GM04504 (cell line): ENCODE data around the gene COX6B1.
"Not testable (repeated sequence)": the region's sequence is repeated elsewhere in the genome, so short reads cannot be mapped to it uniquely, and the experiment has no call there.

Experiments used
- DNase-seq: peaks from one replicate; pipeline ENCODE4 v3.0.0-alpha.2; 2012; ENCODE audit warnings: low read depth

Gene COX6B1

DNA sequence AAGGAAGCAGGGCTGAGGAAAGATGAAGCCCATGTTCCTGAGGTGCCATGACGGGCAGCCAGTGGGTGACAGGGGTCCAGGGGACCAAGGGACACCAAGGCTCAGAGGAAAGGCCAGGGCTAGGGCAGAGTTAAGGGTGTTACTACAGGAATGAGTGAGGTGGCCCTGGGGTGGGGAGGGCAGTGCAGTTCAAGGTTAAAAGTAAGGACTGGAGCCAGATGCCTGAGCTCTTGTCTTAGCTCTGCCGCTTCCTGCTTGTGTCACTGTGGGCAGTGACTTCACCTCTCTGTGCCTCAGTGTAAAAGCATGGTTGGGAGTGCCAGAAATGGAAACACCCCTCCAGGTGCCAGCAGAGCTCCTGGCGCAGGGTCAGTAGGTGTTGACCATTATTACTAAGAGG, 11.5 kb upstream of the COX6B1 start:
- no peak for DNase-seq

DNA sequence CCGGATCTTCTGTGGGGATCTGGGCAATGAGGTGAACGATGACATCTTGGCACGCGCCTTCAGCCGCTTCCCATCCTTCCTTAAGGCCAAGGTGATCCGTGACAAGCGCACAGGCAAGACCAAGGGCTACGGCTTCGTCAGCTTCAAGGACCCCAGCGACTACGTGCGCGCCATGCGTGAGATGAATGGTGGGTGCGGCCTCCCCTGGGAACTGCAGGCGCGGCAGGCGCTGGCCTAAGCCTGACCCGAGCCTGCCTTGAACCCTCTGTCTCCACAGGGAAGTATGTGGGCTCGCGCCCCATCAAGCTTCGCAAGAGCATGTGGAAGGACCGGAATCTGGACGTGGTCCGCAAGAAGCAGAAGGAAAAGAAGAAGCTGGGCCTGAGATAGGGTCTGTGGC, 11.0 kb upstream of the COX6B1 start:
- DNase-seq = no peak

DNA sequence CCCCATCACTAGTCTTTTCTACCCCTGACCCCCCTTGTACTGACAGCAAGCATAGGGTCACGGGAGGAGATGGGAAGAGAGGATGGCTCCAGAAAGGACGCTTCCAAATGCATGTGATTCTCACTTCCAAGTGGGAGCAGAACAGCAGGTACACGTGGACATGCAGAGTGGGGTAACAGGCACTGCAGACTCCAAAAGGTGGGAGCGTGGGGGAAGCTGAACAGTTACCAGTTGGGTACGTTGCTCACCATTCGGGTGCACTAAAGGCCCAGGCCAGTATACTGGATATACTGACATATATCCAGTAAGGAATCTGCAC, 8.8 kb upstream of the COX6B1 start:
- no peak for DNase-seq

GRCh38 chr19:35639863-35640262, 8.3 kb upstream of the COX6B1 start:
- DNase-seq = no peak

- no peak for DNase-seq
Measured at GRCh38 chr19:35641515-35642151, 6.5 kb upstream of the COX6B1 start, which contains the start of gene ETV2. TSS of gene ETV2 (plus strand) at chr19:35641745. CDS start at chr19:35642461, 716 bp downstream.

DNA sequence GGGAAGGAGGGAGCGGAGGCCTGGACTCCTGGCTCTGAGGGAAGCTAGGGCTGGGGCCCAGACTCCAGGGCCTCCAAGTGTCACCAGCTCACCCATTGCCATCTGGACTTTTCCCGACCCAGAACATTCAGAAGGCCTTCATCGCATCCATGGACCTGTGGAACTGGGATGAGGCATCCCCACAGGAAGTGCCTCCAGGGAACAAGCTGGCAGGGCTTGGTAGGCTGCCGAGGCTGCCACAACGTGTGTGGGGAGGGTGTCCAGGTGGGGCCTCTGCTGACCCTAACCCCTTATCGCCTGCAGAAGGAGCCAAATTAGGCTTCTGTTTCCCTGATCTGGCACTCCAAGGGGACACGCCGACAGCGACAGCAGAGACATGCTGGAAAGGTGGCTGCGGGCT, 5.8 kb upstream of the COX6B1 start:
- DNase-seq = no peak

GRCh38 chr19:35642798-35643254, 5.3 kb upstream of the COX6B1 start:
- DNase-seq = no peak

DNA sequence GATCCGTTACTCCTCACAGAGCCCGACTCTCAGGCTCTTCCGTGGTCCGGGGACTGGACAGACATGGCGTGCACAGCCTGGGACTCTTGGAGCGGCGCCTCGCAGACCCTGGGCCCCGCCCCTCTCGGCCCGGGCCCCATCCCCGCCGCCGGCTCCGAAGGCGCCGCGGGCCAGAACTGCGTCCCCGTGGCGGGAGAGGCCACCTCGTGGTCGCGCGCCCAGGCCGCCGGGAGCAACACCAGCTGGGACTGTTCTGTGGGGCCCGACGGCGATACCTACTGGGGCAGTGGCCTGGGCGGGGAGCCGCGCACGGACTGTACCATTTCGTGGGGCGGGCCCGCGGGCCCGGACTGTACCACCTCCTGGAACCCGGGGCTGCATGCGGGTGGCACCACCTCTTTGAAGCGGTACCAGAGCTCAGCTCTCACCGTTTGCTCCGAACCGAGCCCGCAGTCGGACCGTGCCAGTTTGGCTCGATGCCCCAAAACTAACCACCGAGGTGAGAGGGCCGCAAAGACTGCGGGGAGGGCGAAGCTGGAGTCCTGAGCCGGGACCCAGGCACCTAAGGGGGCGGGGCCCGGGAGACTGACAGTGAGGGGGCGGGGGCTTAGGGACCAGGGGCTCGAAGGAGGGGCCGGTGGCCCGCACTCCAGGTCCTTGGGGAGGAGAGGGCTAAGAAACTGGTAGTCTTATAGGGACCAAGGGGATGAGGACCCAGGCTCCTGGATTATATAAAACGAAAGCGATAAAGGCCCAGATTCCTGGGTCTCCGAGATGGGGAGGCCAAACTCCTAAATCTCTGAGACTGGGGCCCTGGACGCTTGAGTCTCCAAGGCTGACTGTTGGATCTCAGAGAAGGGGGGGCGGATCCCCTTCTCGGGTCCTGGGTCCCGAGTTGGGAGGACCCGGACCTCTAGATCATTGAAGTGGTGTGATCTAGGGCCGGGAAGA, 4.6 kb upstream of the COX6B1 start:
- DNase-seq = peak; percentile 43

GRCh38 chr19:35644206-35644986, 3.7 kb upstream of the COX6B1 start:
- peak; percentile 70 for DNase-seq

DNA sequence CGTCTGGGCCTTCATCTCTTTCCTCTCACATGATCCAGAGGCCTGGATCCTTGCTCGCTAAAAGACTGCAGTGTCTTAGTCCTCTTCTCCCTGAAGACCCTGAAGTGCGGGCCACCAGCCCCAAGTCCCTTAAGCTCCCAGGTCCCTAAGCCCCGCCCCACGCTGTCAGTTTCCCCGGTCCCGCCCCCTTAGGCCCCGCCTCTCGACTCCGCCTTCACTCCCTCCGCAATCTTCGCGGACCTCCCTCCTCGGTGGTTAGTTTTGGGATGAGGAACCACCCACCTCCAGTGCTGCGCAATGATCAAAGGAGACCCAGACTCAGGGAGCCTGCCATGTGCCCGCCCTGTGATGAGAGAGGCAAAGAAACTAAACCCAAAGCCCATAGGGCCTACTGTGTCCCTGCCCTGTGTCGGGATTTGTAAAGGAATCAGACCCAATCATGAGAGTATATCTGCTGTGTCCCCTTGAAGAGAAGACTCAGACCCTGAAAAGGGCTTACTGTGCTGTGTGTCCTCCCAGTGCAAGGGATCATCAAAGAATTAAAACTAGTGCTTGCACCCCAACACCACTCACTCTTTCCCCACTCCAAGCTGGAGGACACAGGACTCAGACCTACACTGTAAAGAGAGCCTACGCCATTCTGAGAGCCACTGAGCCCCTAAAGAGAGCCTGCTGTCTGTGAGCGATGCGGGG, 3.0 kb upstream of the COX6B1 start:
- DNase-seq = no peak

DNA sequence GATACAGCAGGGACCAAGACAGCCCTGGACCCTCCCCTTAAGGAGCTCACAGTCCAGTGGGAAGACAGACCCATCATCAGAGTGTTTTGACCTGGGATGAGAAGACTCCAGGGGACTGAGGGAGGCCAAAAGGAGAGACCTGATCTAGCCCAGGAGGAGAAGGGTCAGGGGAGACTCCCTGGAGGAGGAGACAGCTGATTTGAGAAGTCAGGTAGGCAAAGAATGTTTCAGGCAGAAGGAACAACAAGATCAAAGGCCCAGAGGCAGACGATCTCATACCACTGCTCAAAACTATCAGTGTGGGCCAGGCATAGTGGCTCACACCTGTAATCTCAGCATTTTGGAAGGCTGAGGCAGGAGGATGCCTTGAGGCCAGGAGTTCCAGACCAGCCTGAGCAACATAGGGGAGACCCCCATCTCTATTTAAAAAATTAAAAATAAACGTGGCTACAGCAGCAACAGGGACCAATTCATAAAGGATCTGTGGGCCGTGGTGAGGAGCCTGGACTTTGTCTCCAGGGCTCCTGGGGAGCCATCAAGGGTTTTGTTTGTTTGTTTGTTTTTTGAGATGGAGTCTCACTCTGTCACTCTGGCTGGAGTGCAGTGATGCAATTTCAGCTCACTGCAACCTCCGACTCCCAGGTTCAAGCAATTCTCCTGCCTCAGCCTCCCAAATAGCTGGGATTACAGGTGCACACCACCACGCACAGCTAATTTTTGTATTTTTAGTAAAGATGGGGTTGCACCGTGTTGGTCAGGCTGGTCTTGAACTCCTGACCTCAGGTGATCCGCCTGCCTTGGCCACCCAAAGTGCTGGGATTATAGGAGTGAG, 2.2 kb upstream of the COX6B1 start:
- DNase-seq = no peak

DNA sequence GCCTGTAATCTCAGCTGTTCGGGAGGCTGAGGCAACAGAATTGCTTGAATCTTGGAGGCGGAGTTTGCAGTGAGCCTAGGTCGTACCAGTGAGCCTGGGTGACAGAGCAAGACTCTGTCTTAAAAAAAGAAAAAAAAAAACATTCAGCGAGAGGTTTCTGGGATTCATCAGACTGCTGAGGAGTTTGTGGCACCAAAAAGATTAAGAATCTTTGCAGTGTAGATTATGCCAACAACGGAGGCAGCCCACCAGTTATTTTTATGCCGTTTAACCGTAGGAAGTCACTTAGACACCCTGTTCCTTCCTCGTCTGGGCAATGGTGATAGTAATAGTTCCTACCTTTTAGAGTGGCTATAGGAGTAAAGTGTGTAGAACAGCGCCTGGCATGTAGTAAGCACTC, 2.5 kb downstream of the COX6B1 start:
- no peak for DNase-seq

GRCh38 chr19:35654828-35655227, 6.7 kb downstream of the COX6B1 start:
- not testable (repeated sequence) for DNase-seq

DNA sequence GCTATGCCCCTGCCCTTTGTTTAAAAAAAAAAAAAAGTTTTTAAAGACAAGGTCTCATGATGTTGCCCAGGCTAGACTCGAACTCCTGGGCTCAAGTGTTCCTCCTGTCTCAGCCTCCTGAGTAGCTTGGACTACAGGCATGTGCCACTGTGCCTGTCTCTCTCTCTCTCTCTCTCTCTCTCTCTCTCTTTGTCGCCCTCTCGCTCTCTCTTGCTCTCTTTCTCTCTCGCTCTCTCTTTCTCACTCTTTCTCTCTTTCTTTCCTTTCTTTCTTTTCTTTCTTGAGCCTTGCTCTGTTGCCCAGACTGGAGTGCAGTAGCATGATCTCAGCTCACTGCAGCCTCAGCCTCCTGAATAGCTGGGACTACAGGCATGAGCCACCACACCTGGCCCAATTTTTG, 7.5 kb downstream of the COX6B1 start:
- no peak for DNase-seq

DNA sequence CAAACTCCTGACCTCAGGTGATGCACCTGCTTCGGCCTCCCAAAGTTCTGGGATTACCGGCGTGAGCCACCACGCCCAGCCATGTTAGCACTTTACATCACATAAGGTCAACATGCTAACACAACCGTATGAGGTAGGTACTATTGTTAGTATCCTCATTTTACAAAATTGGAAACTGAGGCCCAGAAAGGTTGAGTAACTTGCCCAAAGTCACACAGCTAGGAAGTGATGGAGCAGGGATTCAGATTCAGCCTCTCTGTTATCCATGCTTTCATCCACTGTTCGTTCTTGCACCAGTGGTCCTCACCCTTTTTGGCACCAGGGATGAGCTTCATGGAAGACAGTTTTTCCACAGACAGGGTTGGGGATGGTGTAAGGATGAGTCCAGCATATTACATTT, 8.6 kb downstream of the COX6B1 start:
- no peak for DNase-seq

- DNase-seq = no peak
Measured at GRCh38 chr19:35657904-35658700, 10.0 kb downstream of the COX6B1 start.

GRCh38 chr19:35661995-35662340, 13.8 kb downstream of the COX6B1 start:
- DNase-seq = no peak

DNA sequence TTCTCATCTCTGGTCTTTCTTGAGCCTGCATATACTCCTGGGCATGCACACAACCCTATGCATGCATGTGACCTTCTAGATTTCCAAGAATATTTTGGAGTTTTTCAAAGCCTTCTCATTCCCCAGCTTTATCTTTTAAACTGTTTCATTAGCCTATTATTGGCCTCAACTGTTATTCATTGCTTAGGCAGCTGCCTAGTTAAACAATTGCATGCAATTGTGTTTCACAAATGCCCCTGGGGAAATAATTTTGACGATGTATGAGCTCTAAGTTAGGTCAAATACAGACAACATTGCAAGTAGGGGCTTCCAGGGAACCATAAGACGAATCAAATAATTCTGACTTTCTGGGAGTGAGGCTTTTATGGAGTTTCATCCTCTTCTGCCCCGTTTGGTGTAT, 15.9 kb downstream of the COX6B1 start:
- no peak for DNase-seq

DNA sequence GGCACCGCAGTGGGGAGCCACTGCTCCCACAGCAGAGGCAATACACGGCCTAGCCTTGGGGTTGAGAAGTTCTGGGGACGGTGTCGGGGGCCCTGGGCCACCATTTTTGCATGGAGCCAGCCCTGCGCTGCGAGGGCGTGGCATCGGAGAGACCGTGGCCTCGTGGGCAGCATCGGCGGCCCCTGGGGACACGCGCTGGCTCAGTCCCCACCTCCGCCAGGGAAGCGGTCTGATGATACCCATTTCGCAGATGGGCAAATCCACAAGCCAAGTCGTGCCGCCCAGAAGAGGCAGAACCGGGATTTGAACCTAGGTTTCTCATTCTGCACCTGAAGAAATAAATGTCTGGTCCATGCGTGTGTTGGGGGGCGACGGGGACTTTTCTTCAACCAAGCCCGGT, 17.0 kb downstream of the COX6B1 start:
- no peak for DNase-seq

- no peak for DNase-seq
Measured at GRCh38 chr19:35665604-35666003, 17.5 kb downstream of the COX6B1 start.
